Amniotic epithelial cell (primary cell): ENCODE data around the gene KLHL34.
A peak's percentile ranks its signal among the peaks of the same experiment; 100 is the strongest.

Experiments
- DNase-seq: peaks from one replicate; pipeline ENCODE4 v3.0.0-alpha.2; 2010; ENCODE audit warnings: low read depth

KLHL34 gene

GRCh38 chrX:21658152-21658737, at the start of gene KLHL34:
Gene KLHL34, minus strand, starts transcription at chrX:21658330. Its CDS starts 542 bp downstream, at chrX:21657788.
- DNase-seq: no peak

- no peak for DNase-seq
Measured at GRCh38 chrX:21705225-21705624, 47.1 kb upstream of the KLHL34 start.

- no peak for DNase-seq
Measured at GRCh38 chrX:21702725-21703124, 44.6 kb upstream of the KLHL34 start.

GRCh38 chrX:21700967-21701366, 42.8 kb upstream of the KLHL34 start:
- DNase-seq: no peak

- DNase-seq: no peak
Measured at GRCh38 chrX:21700275-21700674, 42.1 kb upstream of the KLHL34 start.

GRCh38 chrX:21699136-21699535, 41.0 kb upstream of the KLHL34 start:
- no peak for DNase-seq

- DNase-seq: no peak
Measured at GRCh38 chrX:21698272-21698671, 40.1 kb upstream of the KLHL34 start.

- DNase-seq: no peak
Measured at GRCh38 chrX:21691512-21692018, 33.4 kb upstream of the KLHL34 start.

GRCh38 chrX:21683941-21684340, 25.8 kb upstream of the KLHL34 start:
- DNase-seq: peak; percentile 62

GRCh38 chrX:21678048-21678612, 20.0 kb upstream of the KLHL34 start:
- DNase-seq: no peak

GRCh38 chrX:21675931-21676330, 17.8 kb upstream of the KLHL34 start:
- DNase-seq: no peak

GRCh38 chrX:21674430-21675186, 16.5 kb upstream of the KLHL34 start:
- no peak for DNase-seq

GRCh38 chrX:21666679-21667078, 8.5 kb upstream of the KLHL34 start:
- DNase-seq: peak; percentile 32

- DNase-seq: no peak
Measured at GRCh38 chrX:21666252-21666651, 8.1 kb upstream of the KLHL34 start.

- no peak for DNase-seq
Measured at GRCh38 chrX:21662761-21663160, 4.6 kb upstream of the KLHL34 start.

GRCh38 chrX:21661316-21661715, 3.2 kb upstream of the KLHL34 start:
- no peak for DNase-seq

GRCh38 chrX:21660156-21660555, 2.0 kb upstream of the KLHL34 start:
- DNase-seq: no peak

GRCh38 chrX:21659320-21659719, 1.2 kb upstream of the KLHL34 start:
- no peak for DNase-seq

- DNase-seq: no peak
Measured at GRCh38 chrX:21658746-21659145, 616 bp upstream of the KLHL34 start.

GRCh38 chrX:21657318-21658151, 595 bp downstream of the KLHL34 start:
- DNase-seq: no peak

- DNase-seq: no peak
Measured at GRCh38 chrX:21656587-21657317, 1.4 kb downstream of the KLHL34 start.
